Measurements from ENCODE around the gene GNAZ. TPM values are rescaled to one million over a fixed set of nuclear protein-coding genes. Genes with fewer than 3 reads are reported as not detected.

The GNAZ gene
- total RNA-seq, 1 donor from 2014 or later: 1.1 TPM

DNA sequence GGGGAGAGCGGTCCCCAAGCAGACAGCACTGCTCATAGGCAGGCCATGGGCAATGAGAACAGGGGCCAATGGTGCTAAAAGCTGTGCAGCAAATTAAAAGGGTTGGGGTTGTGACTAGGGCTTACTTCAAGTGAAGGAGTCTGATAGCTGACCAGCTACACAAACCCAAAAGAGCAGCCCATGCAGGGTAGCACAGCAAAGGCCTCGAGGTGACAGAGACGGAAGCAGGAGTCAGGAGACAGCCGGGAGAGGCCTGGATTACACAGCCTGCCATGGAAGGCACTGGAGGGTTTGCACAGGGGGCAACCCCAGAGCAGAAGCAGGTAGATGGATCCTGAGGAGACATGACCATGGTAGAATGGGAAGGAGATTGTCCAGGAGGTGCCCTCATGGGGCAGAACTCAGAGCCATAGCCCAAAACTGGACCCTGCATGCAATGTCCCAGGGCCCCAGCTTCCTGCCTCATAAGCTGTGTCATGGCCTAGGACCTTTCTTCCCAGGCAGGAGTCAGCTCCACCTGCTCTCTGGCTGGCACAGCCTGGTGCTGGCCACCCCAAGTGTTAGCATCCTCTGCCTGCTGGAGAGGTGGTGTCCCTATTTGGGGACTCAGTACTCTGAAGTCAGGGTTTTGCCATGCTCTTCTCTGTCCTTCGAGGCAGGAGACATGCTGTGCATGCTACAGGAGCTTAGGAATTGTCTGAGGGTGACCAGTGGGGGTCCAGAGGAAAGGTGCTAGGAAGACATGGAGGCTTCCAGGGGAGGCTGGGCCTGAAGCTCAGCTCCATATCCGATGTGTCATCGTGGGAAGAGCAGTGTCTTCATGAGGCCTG is 38.1 kb downstream of the GNAZ start:
- no peaks in the 10 kb centered on the region for H3K4me1 ChIP-seq (ENCODE audit: insufficient read depth, low read length)
- Mint-ChIP-seq H3K9me3 (ENCODE audit: unreplicated experiment) (no peaks in the 10 kb centered on the region), H3K4me1 (ENCODE audit: low read depth, unreplicated experiment) (peaks cover 2% of the 10 kb centered on the region), H3K27me3 (ENCODE audit: low read depth, unreplicated experiment) (peaks cover 37% of the 10 kb centered on the region), H3K36me3 (ENCODE audit: low read depth, unreplicated experiment) (peaks cover 3% of the 10 kb centered on the region), H3K4me3 (ENCODE audit: unreplicated experiment) (no peak overlapping the region), H3K27ac (ENCODE audit: unreplicated experiment) (no peak overlapping the region)
- H3K27ac ChIP-seq (ENCODE audit: low read depth, low read length): no peak overlapping the region
- H3K27me3 ChIP-seq (ENCODE audit: insufficient read depth, low read length): no peaks in the 10 kb centered on the region
- H2AFZ ChIP-seq (ENCODE audit: low read depth, low read length): no peak overlapping the region
- H3K4me3 ChIP-seq (ENCODE audit: insufficient read depth, low read depth, low read length): no peak overlapping the region
- no peak overlapping the region for H3K4me2 ChIP-seq (ENCODE audit: low read length)
- no peak for DNase-seq (ENCODE audit: low read depth)
- H3K9ac ChIP-seq (ENCODE audit: low read length): no peak overlapping the region
- no peaks in the 10 kb centered on the region for H4K20me1 ChIP-seq (ENCODE audit: insufficient read depth, low read length)
- H3K79me2 ChIP-seq (ENCODE audit: insufficient read depth, low read length): no peaks in the 10 kb centered on the region
- no peak for TF ChIP-seq EZH2 (IDR thresholded peaks at IDR 0.05; ENCODE audit: insufficient read depth, low read length)
- TF ChIP-seq CTCF (IDR thresholded peaks at IDR 0.05; ENCODE audit: insufficient read depth, low read depth, low read length): no peak
- FAIRE-seq: no peak
- H3K9me3 ChIP-seq (ENCODE audit: insufficient read depth, low read depth, low read length): no peaks in the 10 kb centered on the region
- H3K36me3 ChIP-seq (ENCODE audit: insufficient read depth, low read length): no peaks in the 10 kb centered on the region

DNA sequence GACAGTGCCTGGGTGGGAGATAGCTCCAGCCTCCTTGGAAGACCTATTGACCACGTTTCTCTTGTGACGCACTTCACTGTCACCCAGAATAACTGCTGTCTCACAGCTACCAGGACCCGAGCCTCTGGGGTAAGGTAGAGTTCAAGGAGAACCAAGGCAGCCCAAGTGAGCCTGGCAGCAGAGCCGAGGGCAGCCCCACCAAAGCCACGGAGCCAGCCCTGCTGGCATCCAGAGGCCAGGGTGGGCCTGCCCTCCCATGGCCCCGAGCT is 38.7 kb downstream of the GNAZ start:
- no peak overlapping the region for H3K27ac Mint-ChIP-seq (ENCODE audit: unreplicated experiment)
- H3K36me3 Mint-ChIP-seq (ENCODE audit: low read depth, unreplicated experiment): peaks cover 3% of the 10 kb centered on the region
- Histone ChIP-seq H2AFZ (ENCODE audit: low read depth, low read length) (no peak overlapping the region), H4K20me1 (ENCODE audit: insufficient read depth, low read length) (no peaks in the 10 kb centered on the region), H3K4me3 (ENCODE audit: insufficient read depth, low read depth, low read length) (no peak overlapping the region), H3K36me3 (ENCODE audit: insufficient read depth, low read length) (no peaks in the 10 kb centered on the region), H3K4me1 (ENCODE audit: insufficient read depth, low read length) (no peaks in the 10 kb centered on the region), H3K9ac (ENCODE audit: low read length) (no peak overlapping the region), H3K27me3 (ENCODE audit: insufficient read depth, low read length) (no peaks in the 10 kb centered on the region), H3K4me2 (ENCODE audit: low read length) (no peak overlapping the region), H3K79me2 (ENCODE audit: insufficient read depth, low read length) (no peaks in the 10 kb centered on the region), H3K27ac (ENCODE audit: low read depth, low read length) (no peak overlapping the region), H3K9me3 (ENCODE audit: insufficient read depth, low read depth, low read length) (no peaks in the 10 kb centered on the region)
- FAIRE-seq (no peak), DNase-seq (ENCODE audit: low read depth) (no peak)
- no peaks in the 10 kb centered on the region for H3K9me3 Mint-ChIP-seq (ENCODE audit: unreplicated experiment)
- H3K4me3 Mint-ChIP-seq (ENCODE audit: unreplicated experiment): no peak overlapping the region
- peaks cover 2% of the 10 kb centered on the region for H3K4me1 Mint-ChIP-seq (ENCODE audit: low read depth, unreplicated experiment)
- TF ChIP-seq CTCF (IDR thresholded peaks at IDR 0.05; ENCODE audit: insufficient read depth, low read depth, low read length): no peak
- no peak for TF ChIP-seq EZH2 (IDR thresholded peaks at IDR 0.05; ENCODE audit: insufficient read depth, low read length)
- H3K27me3 Mint-ChIP-seq (ENCODE audit: low read depth, unreplicated experiment): peaks cover 32% of the 10 kb centered on the region

GRCh38 chr22:23109441-23109978 is 39.2 kb downstream of the GNAZ start:
- no peak for DNase-seq (ENCODE audit: low read depth)
- Histone ChIP-seq H4K20me1 (ENCODE audit: insufficient read depth, low read length) (no peaks in the 10 kb centered on the region), H3K4me3 (ENCODE audit: insufficient read depth, low read depth, low read length) (no peak overlapping the region), H3K27me3 (ENCODE audit: insufficient read depth, low read length) (no peaks in the 10 kb centered on the region), H3K9me3 (ENCODE audit: insufficient read depth, low read depth, low read length) (no peaks in the 10 kb centered on the region), H3K36me3 (ENCODE audit: insufficient read depth, low read length) (no peaks in the 10 kb centered on the region), H3K9ac (ENCODE audit: low read length) (no peak overlapping the region), H3K4me1 (ENCODE audit: insufficient read depth, low read length) (no peaks in the 10 kb centered on the region), H3K79me2 (ENCODE audit: insufficient read depth, low read length) (no peaks in the 10 kb centered on the region), H2AFZ (ENCODE audit: low read depth, low read length) (no peak overlapping the region), H3K4me2 (ENCODE audit: low read length) (no peak overlapping the region), H3K27ac (ENCODE audit: low read depth, low read length) (no peak overlapping the region)
- Mint-ChIP-seq H3K4me1 (ENCODE audit: low read depth, unreplicated experiment) (peaks cover 2% of the 10 kb centered on the region), H3K27ac (ENCODE audit: unreplicated experiment) (no peak overlapping the region), H3K27me3 (ENCODE audit: low read depth, unreplicated experiment) (peaks cover 31% of the 10 kb centered on the region), H3K36me3 (ENCODE audit: low read depth, unreplicated experiment) (peaks cover 3% of the 10 kb centered on the region), H3K4me3 (ENCODE audit: unreplicated experiment) (no peak overlapping the region), H3K9me3 (ENCODE audit: unreplicated experiment) (no peaks in the 10 kb centered on the region)
- FAIRE-seq: no peak
- TF ChIP-seq EZH2 (IDR thresholded peaks at IDR 0.05; ENCODE audit: insufficient read depth, low read length) (no peak), CTCF (IDR thresholded peaks at IDR 0.05; ENCODE audit: insufficient read depth, low read depth, low read length) (no peak)

Data from astrocyte (in vitro differentiated cells and primary cell).